ENCODE results near the gene PCBP1.
"Not testable (repeated sequence)": the region's sequence is repeated elsewhere in the genome, so short reads cannot be mapped to it uniquely, and the experiment has no call there.

The PCBP1 gene

GRCh38 chr2:70118798-70119454 lies 31.6 kb downstream of the PCBP1 start:
- peak overlapping the region; percentile 14; the same call in 1 of the 2 replicates for H3K9ac ChIP-seq (ENCODE audit: low read depth, low read length)
- H3K9me3 ChIP-seq (ENCODE audit: control insufficient read depth, insufficient read depth, low read length): no peaks in the 10 kb centered on the region
- no peaks in the 10 kb centered on the region for H3K36me3 ChIP-seq (ENCODE audit: insufficient read depth, low read length)
- H3K4me1 ChIP-seq (ENCODE audit: insufficient read depth, low read length): peaks cover 45% of the 10 kb centered on the region

- Histone ChIP-seq H3K4me1 (ENCODE audit: insufficient read depth, low read length) (peaks cover 32% of the 10 kb centered on the region), H3K9ac (ENCODE audit: low read depth, low read length) (no peak overlapping the region), H3K9me3 (ENCODE audit: control insufficient read depth, insufficient read depth, low read length) (no peaks in the 10 kb centered on the region), H3K36me3 (ENCODE audit: insufficient read depth, low read length) (no peaks in the 10 kb centered on the region)
Measured at GRCh38 chr2:70121627-70122372, 34.5 kb downstream of the PCBP1 start.

- Histone ChIP-seq H3K9ac (ENCODE audit: low read depth, low read length) (no peak overlapping the region), H3K4me1 (ENCODE audit: insufficient read depth, low read length) (peaks cover 33% of the 10 kb centered on the region), H3K36me3 (ENCODE audit: insufficient read depth, low read length) (no peaks in the 10 kb centered on the region), H3K9me3 (ENCODE audit: control insufficient read depth, insufficient read depth, low read length) (no peaks in the 10 kb centered on the region)
Measured at GRCh38 chr2:70122470-70122869, 35.2 kb downstream of the PCBP1 start.

GRCh38 chr2:70123051-70123828 lies 36.0 kb downstream of the PCBP1 start:
- Histone ChIP-seq H3K36me3 (ENCODE audit: insufficient read depth, low read length) (no peaks in the 10 kb centered on the region), H3K9ac (ENCODE audit: low read depth, low read length) (peak overlapping the region; percentile 99), H3K4me1 (ENCODE audit: insufficient read depth, low read length) (peaks cover 40% of the 10 kb centered on the region), H3K9me3 (ENCODE audit: control insufficient read depth, insufficient read depth, low read length) (no peaks in the 10 kb centered on the region)

DNA sequence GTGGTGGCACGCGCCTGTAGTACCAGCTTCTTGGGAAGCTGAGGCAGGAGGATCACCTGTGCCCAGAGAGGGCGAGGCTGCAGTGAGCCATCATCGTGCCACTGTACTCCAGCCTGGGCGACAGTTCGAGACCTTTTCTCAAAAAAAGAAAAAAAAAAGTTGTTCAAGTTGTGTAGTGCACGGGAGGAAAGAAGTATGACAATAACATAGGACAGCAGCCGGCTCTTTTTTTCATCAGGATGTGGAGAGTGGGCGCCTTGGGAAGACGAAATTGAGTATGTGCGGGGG lies 36.5 kb downstream of the PCBP1 start:
- no peaks in the 10 kb centered on the region for H3K9me3 ChIP-seq (ENCODE audit: control insufficient read depth, insufficient read depth, low read length)
- H3K4me1 ChIP-seq (ENCODE audit: insufficient read depth, low read length): peaks cover 38% of the 10 kb centered on the region
- H3K9ac ChIP-seq (ENCODE audit: low read depth, low read length): peak overlapping the region; percentile 99
- H3K36me3 ChIP-seq (ENCODE audit: insufficient read depth, low read length): no peaks in the 10 kb centered on the region

DNA sequence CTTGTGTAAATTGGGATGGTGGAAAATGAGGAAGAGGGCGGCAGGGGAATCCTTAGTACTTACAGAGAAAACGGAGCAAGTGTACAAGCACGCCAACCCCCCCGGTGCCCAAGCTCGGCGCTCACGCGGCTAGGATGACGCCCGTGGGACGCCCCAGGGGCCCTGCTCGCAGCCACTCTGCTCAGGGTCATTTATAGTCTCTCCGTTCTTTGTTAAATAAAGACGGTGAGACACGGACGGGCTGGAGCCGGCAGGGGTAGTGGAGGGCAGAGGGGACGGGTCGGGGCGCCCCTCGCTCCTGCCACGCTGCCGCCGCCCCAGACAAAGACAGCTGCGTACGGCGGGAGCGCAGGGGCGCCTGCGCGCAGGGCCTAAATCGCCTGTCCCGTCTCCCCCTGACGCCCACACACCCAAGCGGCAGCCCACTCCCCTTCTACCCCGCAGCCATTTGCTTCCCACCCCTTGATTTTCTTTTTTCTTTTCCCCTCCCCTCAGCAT lies 37.8 kb downstream of the PCBP1 start:
- Histone ChIP-seq H3K4me1 (ENCODE audit: insufficient read depth, low read length) (peaks cover 33% of the 10 kb centered on the region), H3K9me3 (ENCODE audit: control insufficient read depth, insufficient read depth, low read length) (no peaks in the 10 kb centered on the region), H3K9ac (ENCODE audit: low read depth, low read length) (peak overlapping the region; percentile 99), H3K36me3 (ENCODE audit: insufficient read depth, low read length) (no peaks in the 10 kb centered on the region)

- Histone ChIP-seq H3K4me1 (ENCODE audit: insufficient read depth, low read length) (peaks cover 33% of the 10 kb centered on the region), H3K9me3 (ENCODE audit: control insufficient read depth, insufficient read depth, low read length) (no peaks in the 10 kb centered on the region), H3K36me3 (ENCODE audit: insufficient read depth, low read length) (no peaks in the 10 kb centered on the region), H3K9ac (ENCODE audit: low read depth, low read length) (peak overlapping the region; percentile 99)
Measured at GRCh38 chr2:70125498-70125898, 38.2 kb downstream of the PCBP1 start.

DNA sequence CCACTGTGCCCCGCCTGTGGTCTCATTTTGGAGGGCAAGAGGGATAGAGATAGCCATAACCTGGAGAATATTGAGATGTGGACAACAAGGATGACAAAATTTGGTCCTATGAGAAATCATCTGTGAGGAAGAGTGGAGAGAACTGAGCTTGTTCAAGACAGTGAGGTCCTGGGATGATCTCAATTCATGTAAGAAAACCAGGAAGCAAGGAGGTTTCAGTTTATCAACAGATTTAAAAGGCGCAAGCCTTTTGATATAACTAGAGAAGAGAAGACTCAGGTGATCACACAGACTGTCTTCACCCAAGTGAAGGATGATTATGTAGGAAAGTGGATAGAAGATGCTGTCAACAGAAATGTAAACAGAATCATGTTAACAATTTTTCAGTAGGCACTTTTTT lies 39.1 kb downstream of the PCBP1 start:
- no peaks in the 10 kb centered on the region for H3K9me3 ChIP-seq (ENCODE audit: control insufficient read depth, insufficient read depth, low read length)
- H3K4me1 ChIP-seq (ENCODE audit: insufficient read depth, low read length): peaks cover 30% of the 10 kb centered on the region
- no peaks in the 10 kb centered on the region for H3K36me3 ChIP-seq (ENCODE audit: insufficient read depth, low read length)
- no peak overlapping the region for H3K9ac ChIP-seq (ENCODE audit: low read depth, low read length)

DNA sequence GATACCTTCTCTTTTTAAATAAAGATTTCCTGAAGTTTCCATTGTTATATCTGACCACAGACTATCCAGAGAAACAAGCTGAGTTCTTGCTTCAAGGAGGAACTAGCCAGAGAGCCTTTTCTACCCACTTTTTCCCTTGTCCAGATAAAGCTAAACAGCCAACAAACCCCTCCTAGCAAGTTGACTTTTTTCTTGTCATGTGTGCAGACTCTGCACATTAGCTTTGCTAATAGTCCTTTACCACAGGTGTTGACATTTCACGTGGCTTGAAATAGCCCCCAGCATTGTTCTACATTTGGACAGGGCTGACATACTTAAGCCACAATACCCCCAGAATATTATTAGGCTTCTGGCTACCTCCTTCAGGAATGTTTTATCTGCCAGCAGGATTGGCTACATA lies 40.7 kb downstream of the PCBP1 start:
- Histone ChIP-seq H3K36me3 (ENCODE audit: insufficient read depth, low read length) (no peaks in the 10 kb centered on the region), H3K9me3 (ENCODE audit: control insufficient read depth, insufficient read depth, low read length) (no peaks in the 10 kb centered on the region), H3K4me1 (ENCODE audit: insufficient read depth, low read length) (peaks cover 32% of the 10 kb centered on the region), H3K9ac (ENCODE audit: low read depth, low read length) (no peak overlapping the region)

DNA sequence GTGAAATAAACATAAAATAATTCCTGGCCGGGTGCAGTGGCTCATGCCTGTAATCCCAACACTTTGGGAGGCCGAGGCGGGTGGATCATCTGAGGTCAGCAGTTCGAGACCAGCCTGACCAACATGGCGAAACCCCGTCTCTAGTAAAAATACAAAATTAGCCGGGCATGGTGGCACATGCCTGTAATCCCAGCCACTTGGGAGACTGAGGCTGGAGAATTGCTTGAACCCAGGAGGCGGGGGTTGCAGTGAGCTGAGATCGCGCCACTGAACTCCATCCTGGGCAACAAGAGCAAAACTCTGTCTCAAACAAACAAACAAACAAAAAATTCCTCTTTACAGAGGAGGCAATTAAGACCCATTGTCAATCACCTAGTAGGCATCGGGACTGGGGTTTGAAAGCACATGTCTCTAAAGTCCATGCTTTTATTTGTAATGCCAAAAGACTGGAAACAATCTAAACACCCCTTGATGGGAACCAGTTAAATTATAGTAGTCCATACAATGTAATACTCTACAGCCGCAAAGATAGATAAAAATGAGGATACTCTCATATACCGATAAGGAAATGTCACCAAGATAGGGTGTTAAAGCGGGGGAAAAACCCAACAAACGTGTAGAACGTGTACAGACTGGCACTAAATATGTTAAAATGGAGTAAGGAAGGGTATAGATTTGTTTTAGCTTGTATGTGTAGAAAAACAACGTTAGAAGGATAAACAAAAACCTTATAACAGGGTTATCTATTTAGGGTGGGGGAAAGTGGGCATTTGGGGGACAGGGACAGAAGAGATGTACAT lies 44.3 kb downstream of the PCBP1 start:
- not testable (repeated sequence) for H3K9me3 ChIP-seq (ENCODE audit: control insufficient read depth, insufficient read depth, low read length); H3K9ac ChIP-seq (ENCODE audit: low read depth, low read length); H3K36me3 ChIP-seq (ENCODE audit: insufficient read depth, low read length)
- peaks cover 36% of the 10 kb centered on the region for H3K4me1 ChIP-seq (ENCODE audit: insufficient read depth, low read length)

GRCh38 chr2:70132244-70133126 lies 45.2 kb downstream of the PCBP1 start:
- peaks cover 31% of the 10 kb centered on the region for H3K4me1 ChIP-seq (ENCODE audit: insufficient read depth, low read length)
- H3K9ac ChIP-seq (ENCODE audit: low read depth, low read length): no peak overlapping the region
- no peaks in the 10 kb centered on the region for H3K9me3 ChIP-seq (ENCODE audit: control insufficient read depth, insufficient read depth, low read length)
- H3K36me3 ChIP-seq (ENCODE audit: insufficient read depth, low read length): no peaks in the 10 kb centered on the region

DNA sequence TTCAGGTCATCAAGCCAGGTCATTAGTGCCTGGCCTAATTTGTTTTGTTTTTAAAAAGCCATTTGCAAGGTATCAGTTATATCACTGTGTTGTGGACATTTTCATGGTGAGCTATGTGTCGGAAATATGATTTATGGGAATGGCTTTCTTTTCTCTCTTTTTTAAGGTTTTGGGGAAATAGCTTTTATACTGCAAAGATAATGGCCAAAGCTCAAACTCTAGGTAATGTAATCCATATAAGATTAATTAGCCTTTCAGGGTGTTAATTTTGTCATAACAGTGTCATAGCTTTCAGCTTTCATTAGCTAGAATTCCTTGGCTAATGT lies 45.8 kb downstream of the PCBP1 start:
- H3K9ac ChIP-seq (ENCODE audit: low read depth, low read length): no peak overlapping the region
- H3K36me3 ChIP-seq (ENCODE audit: insufficient read depth, low read length): no peaks in the 10 kb centered on the region
- H3K9me3 ChIP-seq (ENCODE audit: control insufficient read depth, insufficient read depth, low read length): no peaks in the 10 kb centered on the region
- peaks cover 26% of the 10 kb centered on the region for H3K4me1 ChIP-seq (ENCODE audit: insufficient read depth, low read length)

GRCh38 chr2:70133491-70134322 lies 46.4 kb downstream of the PCBP1 start:
- H3K9ac ChIP-seq (ENCODE audit: low read depth, low read length): no peak overlapping the region
- no peaks in the 10 kb centered on the region for H3K9me3 ChIP-seq (ENCODE audit: control insufficient read depth, insufficient read depth, low read length)
- peaks cover 22% of the 10 kb centered on the region for H3K4me1 ChIP-seq (ENCODE audit: insufficient read depth, low read length)
- no peaks in the 10 kb centered on the region for H3K36me3 ChIP-seq (ENCODE audit: insufficient read depth, low read length)
